Cardiac muscle cell (in vitro differentiated cells and primary cell): ENCODE results near the gene BET1. TPM values are rescaled to one million over a fixed set of nuclear protein-coding genes. Genes with fewer than 3 reads are reported as not detected.

Source experiments
- DNase-seq, 2 donors: peaks; one replicate each; pipeline versions ENCODE4 v3.0.0 to v3.0.0-alpha.2; 2010 to 2017; ENCODE audit warnings: low read depth in 1 of 2, low spot score in 1 of 2
- H3K27ac ChIP-seq: fragments of 200-600 bp; sonication (generic); 2 replicates; pipeline ENCODE4 v1.5.1; 2016
- H3K27me3 ChIP-seq: fragments of 200-600 bp; sonication (generic); 2 replicates; pipeline ENCODE4 v1.6.0; 2016; ENCODE audit warnings: control low read depth
- H3K36me3 ChIP-seq: fragments of 200-600 bp; sonication (generic); 2 replicates; pipeline ENCODE4 v1.5.1; 2016; ENCODE audit warnings: control low read depth
- H3K4me1 ChIP-seq: fragments of 200-600 bp; sonication (generic); 2 replicates; pipeline ENCODE4 v1.8.1; 2017; ENCODE audit warnings: low read depth, mild to moderate bottlenecking, mixed run types
- H3K4me3 ChIP-seq: fragments of 200-600 bp; sonication (generic); 2 replicates; pipeline ENCODE4 v1.5.1; 2016; ENCODE audit warnings: mild to moderate bottlenecking
- H3K9me3 ChIP-seq: fragments of 200-600 bp; sonication (generic); 2 replicates; pipeline ENCODE4 v1.5.1; 2017; ENCODE audit warnings: low read depth, mild to moderate bottlenecking, control low read depth
- polyA plus RNA-seq: library from polyadenylated mRNA; unstranded; fragments of >200 nt; fragmentation: Nextera tagmentation; extraction: Ambion mirVana; gene quantifications from 2 replicates; pipeline ENCODE4 v1.2.1, GENCODE V29; 2016
- total RNA-seq: library from RNA; depleted of rRNA; stranded (reverse); fragments of >200 nt; gene quantifications from 2 replicates; pipeline ENCODE4 v1.2.3, GENCODE V29; 2016
- TF ChIP-seq, protein P1 (sequence below): IDR thresholded peaks from 2 replicates; pipeline ENCODE4 v1.5.1; 2012; ENCODE audit warnings: low read depth, mild to moderate bottlenecking, low read length

Gene BET1
- total and polyA plus RNA-seq, 2 experiments from 2014 or later: 20.8 to 43.1 TPM

GRCh38 chr7:93984024-93984423 is 20.1 kb downstream of the BET1 start:
- H3K4me3 ChIP-seq: no peak overlapping the region
- H3K27ac ChIP-seq: no peak overlapping the region
- H3K4me1 ChIP-seq: no peaks in the 10 kb centered on the region
- DNase-seq: no peak
- TF ChIP-seq, protein P1, sequence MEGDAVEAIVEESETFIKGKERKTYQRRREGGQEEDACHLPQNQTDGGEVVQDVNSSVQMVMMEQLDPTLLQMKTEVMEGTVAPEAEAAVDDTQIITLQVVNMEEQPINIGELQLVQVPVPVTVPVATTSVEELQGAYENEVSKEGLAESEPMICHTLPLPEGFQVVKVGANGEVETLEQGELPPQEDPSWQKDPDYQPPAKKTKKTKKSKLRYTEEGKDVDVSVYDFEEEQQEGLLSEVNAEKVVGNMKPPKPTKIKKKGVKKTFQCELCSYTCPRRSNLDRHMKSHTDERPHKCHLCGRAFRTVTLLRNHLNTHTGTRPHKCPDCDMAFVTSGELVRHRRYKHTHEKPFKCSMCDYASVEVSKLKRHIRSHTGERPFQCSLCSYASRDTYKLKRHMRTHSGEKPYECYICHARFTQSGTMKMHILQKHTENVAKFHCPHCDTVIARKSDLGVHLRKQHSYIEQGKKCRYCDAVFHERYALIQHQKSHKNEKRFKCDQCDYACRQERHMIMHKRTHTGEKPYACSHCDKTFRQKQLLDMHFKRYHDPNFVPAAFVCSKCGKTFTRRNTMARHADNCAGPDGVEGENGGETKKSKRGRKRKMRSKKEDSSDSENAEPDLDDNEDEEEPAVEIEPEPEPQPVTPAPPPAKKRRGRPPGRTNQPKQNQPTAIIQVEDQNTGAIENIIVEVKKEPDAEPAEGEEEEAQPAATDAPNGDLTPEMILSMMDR: no peak
- H3K27me3 ChIP-seq: no peaks in the 10 kb centered on the region
- no peaks in the 10 kb centered on the region for H3K9me3 ChIP-seq
- H3K36me3 ChIP-seq: no peaks in the 10 kb centered on the region

DNA sequence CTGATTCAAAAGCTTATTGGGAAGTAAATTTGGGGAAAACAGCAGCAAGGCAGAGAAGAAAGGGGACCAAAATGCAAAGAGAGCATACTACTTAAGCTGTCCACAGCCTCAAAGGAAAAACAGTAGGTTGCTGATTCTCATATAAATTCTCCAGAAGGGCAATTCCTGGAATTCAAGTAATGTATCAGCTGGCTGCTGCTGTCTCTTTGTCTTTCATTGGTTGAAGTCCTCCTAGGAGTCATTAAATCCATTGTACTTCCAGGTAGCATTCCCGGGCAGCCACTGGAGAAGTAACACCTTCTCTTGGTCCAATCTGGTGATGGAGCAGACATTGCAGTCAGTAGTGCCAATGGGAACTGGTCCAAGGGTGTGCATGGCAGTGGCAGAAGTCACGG is 22.7 kb downstream of the BET1 start:
- no peak for DNase-seq
- H3K27ac ChIP-seq: no peak overlapping the region
- no peaks in the 10 kb centered on the region for H3K9me3 ChIP-seq
- TF ChIP-seq, protein P1: no peak
- no peaks in the 10 kb centered on the region for H3K27me3 ChIP-seq
- H3K4me1 ChIP-seq: no peaks in the 10 kb centered on the region
- H3K36me3 ChIP-seq: no peaks in the 10 kb centered on the region
- H3K4me3 ChIP-seq: no peak overlapping the region

GRCh38 chr7:93980744-93981479 is 23.2 kb downstream of the BET1 start:
- TF ChIP-seq, protein P1: no peak
- H3K27me3 ChIP-seq: no peaks in the 10 kb centered on the region
- H3K27ac ChIP-seq: no peak overlapping the region
- no peak for DNase-seq
- no peaks in the 10 kb centered on the region for H3K9me3 ChIP-seq
- H3K4me3 ChIP-seq: no peak overlapping the region
- H3K36me3 ChIP-seq: no peaks in the 10 kb centered on the region
- no peaks in the 10 kb centered on the region for H3K4me1 ChIP-seq

DNA sequence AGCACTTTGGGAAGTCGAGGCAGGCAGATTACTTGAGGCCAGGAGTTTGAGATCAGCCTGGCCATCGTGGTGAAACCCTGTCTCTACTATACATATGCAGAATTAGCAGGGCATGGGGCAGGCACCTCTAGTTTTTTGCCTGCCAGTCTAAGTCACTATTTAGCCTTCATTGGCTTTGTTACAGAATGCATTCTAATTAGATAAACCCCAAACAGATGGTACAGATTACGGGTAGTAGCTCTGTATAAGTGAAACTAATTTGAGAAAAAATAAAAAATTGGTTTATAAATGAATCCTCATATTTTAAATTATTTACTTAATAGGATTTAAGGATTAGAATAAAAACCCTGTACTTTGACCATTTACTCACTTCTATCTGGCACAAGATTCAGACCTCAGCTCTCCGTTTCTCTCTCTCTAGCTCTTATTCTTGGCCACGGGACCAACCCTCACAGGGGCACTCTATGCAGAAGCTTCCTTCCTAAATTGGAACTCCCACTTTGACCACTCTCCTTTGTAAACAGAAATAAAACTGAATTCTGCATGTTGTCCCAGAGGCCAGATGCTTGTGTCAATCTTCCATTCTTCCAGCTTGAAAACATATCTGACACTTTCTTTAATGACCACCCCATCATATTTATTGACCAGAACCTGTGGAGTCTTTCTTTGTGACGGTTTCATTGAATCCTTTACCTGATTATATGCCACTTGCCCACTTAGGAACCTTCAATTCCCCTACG is 26.8 kb downstream of the BET1 start:
- Histone ChIP-seq H3K27ac (no peak overlapping the region), H3K4me3 (no peak overlapping the region), H3K36me3 (no peaks in the 10 kb centered on the region), H3K4me1 (no peaks in the 10 kb centered on the region), H3K27me3 (no peaks in the 10 kb centered on the region), H3K9me3 (no peaks in the 10 kb centered on the region)
- TF ChIP-seq, protein P1: no peak
- DNase-seq: no peak

GRCh38 chr7:93973134-93973533 is 31.0 kb downstream of the BET1 start:
- Histone ChIP-seq H3K4me3 (no peak overlapping the region), H3K9me3 (no peaks in the 10 kb centered on the region), H3K36me3 (no peaks in the 10 kb centered on the region), H3K4me1 (no peaks in the 10 kb centered on the region), H3K27me3 (no peaks in the 10 kb centered on the region), H3K27ac (no peak overlapping the region)
- TF ChIP-seq, protein P1: no peak
- DNase-seq: no peak
